ENCODE results near the gene ZNF396.

The ZNF396 gene

DNA sequence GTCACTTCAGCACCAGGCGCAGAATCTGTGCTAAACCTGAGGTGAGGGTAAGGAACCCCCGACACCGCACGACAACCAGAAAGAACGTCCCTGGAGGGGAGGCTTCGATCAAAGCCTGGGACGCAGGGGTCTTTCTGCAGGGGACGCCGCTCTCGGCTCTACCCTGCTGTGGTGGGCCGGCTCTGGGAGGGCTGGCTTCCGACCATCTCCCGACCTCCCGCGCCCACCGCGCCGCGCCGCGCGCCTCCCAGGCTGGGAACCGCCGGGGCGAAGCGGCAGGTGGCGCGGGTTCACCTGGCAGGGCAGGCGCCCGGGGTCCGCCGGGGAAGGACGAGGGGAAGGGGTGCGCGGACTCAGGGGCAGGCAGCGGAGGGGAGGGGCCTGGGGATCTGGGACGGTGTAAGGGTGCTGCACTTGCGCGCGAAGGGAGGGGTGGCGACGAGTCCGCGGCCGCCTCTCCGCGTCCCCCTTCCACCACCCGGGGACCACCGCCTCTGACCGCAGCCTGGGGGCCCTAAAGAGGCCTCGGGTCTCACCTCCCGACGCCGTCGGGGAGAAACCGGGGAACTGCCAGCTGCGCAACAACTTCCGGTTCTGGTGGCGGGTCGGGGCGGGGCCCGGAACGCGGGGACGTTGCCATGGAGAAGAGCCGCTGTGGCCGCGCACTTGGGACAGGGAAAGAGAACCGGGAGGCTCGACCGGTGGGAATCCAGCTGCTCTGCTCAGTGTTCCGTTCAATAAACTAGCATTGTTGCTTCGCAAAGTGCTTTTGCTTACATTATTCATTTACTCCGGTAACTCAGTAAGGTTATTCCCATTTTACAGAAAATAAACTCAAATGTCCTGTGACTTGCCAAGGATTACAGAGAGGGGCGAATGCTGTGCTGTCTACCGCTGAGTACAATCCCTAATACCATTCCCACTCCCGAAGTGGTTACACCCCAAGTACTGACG lies at the start of gene ZNF396:
ZNF396 (minus strand) TSS at position 596 of the 954 bp plus-strand sequence. CDS start 3,045 bp downstream, outside the sequence.
- DNase-seq, result peak; percentile 62

DNA sequence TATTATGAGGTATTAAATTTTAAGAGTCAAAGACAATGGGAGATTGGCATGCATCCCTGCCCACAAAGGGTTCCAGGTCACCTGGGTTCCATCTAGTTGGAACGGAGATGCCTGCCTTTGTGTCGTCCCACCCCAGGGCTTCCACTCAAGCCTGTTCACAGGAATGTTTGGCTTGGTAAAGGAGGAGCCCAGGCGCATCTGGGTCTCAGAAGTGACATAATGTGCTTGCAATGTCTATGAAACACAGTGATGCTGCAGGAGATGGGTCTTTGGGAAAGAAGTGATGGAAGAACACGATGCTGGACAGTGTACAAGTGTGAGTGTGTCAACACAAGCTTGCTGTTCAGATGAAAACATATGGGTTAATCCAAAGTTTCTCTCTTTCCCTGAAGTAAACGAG lies 49.6 kb upstream of the ZNF396 start:
- DNase-seq, result no peak

DNA sequence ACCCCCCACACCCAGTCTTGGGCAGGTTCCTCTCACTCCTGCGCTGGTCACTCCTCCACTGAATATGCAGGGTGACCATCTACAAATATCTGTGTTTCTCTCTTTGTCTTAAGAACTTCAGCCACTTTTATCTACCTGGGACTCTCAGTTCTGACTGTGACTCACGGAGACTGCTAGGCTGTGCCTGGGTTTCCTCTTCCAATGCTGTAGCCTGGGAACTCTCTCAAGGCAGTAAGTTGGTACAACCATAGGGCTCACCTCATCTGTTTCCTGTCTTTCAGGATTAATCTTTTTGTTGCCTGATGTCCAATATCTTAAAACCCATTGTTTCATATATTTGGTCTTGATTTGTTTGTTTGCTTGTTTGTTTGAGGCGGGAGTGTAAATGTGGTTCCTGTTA lies 47.2 kb upstream of the ZNF396 start:
- no peak for DNase-seq

DNA sequence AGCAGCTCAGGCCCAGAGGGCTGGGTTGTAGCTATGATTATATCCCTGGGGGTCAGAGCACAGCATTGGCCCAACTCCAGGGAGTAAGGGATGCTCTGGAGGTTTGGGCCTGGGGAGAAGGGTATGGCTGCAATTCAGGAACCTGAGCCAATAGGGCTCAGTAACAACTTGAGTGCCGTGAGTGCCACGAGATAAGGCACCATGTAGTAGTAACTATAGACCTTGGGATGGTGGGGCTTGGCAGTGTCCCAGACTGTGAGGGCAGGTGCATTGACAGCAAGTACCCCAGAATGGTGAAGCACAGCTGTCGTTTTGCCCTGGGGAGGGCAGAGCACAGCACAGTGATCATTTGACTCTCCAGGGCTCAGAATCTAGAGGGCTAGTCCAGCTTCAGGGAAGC lies 45.1 kb upstream of the ZNF396 start:
- no peak for DNase-seq

DNA sequence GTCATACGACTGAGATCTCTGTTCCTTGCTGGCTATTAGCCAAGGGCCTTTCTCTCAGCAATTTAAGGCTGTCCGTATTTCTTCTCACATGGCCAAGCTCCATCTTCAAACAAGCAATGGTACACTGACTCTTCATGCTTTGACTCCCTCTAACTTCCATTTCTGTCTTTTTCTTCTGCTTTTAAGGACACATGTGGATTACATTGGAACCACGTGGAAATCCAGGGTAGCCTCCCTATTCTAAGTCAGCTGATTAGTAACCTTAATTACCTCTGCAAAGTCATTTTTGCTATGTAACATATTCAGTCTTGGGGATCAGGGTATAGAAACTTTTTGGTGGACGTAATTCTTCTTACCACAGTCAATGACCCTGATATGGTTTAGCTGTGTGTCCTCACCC lies 41.5 kb upstream of the ZNF396 start:
- no peak for DNase-seq

DNA sequence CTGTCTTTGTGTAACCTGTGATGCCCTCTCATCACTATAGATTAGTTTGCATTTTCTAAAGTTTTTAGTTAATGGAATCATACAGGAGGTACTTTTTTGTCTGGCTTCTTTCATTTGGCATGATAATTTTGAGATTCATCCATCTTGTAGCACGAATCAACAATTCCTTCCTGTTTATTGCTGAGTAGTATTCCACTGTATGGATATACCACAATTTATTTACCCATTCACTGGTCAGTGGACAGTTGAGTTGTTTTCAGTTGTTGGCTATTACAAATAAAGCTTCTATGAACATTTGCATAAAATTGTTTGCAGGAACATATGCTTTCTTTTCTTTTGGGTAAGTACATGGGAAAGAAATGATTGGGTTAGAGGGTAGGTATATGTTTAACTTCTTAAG lies 40.1 kb upstream of the ZNF396 start:
- no peak for DNase-seq

DNA sequence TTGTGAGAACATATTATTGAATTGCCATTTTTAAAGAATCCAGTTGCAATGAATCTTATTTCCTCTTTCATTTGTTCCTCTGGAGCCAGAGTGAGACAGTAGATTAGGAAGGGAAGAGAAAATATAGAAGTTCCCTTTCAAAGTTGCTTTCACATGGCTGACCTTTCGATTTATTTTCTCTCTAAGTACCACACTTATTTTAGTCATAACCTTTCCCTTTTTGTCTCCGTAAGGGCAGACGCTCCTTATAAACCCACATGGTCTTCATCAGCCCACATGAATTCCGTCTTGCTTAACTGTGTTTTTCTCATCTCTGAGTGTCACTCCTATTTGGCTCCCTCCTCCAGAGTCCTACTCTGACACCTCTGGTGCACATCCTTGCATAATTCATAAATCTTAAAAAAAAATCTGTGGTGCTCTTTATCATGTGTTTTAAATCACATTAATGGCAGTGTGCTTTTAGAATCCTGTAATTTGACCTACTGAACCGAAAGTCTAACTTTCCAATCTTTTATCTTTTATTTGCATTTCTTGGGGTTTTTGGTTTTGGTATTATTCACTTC lies 38.5 kb upstream of the ZNF396 start:
- no peak for DNase-seq

DNA sequence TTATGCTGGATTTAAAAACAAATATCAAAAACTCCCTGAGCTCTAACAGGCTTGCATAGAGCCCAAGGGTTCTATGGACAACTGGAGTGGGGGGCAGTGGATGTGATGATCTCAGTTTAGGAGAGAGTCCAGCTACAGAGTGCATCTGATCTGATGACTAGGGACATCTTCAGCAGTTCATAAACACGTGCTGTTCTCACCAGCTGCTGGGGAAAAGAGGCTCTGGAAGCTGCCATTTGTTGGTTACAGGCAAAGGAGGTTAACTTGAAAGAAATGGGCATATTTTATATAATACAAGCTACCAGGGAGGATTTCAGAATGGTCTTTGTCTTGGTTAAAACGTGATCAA lies 36.0 kb upstream of the ZNF396 start:
- no peak for DNase-seq

DNA sequence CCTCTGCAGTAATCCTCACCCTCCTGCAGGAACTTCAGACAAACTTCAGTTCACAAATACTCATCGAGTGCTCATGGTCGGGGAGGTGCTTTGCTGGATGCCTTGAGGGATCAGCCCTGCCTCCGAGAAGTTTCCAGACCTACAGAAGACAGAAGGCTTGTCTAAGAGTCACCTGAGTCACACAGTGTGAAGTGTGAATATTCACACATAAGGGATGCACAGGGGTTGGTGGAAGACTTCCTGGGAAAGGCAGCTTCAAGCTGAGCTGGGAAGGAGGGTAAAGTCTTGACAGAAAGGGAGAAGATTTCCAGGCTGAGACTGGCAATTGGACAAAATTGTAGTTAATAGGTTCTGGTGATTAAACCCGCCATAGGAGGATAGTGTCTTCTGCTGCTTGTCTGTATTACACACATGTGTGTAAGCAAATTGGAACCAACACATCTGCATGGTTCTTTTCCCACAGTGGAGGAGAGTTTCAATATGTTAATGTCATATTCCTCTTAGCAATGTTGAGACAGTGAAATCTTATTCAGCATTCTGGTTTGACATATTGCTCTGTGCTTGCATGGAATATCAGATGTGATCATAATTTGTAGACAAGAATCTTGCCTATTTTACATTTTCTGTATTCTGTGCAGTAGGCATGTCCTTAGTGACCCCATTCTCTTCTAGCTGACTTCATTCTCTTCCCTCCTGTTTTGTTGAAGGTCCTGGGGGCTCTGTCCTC lies 34.7 kb upstream of the ZNF396 start:
- no peak for DNase-seq

DNA sequence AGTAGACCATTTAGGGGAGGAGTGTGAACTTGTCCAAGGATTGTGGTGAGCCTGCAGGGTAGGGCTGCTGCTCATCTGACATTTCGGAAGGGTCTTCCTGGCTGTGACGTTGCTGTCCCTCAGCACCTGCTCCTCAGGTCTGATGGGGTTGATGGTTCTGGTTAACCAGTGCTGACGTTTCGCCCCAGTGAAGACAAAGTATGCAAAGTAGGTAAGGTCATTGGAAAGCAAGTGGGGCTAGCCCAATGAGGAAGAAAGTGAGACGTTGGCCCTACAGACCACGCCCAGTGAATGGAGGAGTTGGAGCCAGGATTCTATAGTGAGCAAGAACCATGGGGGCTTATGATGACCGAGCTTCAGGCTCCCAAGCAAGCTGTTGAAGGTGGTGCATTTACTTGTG lies 33.4 kb upstream of the ZNF396 start:
- no peak for DNase-seq

DNA sequence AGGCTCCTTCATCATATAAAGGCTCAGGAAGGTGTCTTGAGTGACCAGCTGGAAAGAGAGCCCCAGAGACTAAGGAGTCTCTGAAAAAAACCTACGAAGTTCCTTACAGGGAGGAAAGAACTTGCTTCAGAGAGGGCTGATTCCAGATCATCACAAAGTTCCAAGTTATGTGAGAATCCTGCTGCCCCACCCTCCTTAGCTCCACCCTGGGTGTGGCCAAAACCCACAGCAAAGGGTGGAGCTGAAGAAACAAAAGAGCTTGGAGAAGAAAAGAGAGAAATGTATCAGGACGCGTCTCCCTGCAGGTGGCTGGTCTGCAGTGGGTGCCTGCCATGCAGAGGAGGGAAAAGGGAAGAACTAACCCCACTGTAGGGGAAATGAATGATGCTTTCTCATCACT lies 32.8 kb upstream of the ZNF396 start:
- no peak for DNase-seq

DNA sequence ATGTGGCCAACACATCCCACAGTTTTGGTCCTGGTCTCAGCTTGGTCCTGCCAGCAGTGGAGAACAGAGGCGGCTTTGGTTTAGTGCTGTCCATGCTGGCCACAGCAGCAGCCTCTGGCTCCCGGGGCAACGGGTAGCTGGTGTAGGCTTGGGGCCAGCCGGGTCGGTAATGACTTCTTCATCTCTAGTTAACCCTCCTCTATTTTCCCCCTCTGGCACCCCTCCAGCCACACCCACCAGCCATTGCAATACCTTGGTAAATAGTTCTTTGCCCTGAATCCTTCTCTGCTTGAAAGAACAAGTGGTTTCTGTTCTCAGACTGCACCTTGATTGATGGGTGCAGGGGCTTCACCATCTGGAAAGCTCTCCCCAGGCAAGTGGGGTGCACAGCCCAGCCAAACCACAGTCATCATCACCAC lies 31.7 kb upstream of the ZNF396 start:
- DNase-seq, result no peak

DNA sequence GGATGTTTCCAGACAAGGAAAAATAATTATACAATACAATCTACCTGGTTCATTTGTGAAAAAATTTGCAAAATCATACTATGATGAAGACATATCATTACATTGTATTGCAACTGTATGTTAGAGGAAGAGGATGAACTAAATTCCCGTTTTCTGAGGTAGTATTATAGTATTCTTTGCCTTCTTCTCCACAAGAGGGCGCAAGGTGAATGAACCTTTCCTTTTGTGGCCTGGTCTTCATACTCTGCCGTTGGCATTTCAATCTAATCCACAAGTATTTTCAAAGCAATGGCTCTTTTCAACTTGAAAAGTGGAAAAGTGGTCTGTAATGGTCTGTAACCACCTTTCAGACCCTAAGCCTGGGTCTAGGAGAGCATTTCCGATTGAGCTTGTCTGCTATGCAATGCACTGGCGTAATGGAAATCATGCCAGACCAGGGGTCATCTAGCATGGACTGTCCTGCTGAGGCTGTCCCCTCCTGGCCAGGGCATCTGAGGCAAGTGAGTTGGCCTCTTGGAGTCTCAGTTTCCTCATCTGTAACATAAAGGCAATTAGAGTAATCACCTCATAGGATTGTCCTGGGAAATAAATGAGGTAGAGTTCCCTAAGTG lies 30.8 kb upstream of the ZNF396 start:
- peak; percentile 37 for DNase-seq

DNA sequence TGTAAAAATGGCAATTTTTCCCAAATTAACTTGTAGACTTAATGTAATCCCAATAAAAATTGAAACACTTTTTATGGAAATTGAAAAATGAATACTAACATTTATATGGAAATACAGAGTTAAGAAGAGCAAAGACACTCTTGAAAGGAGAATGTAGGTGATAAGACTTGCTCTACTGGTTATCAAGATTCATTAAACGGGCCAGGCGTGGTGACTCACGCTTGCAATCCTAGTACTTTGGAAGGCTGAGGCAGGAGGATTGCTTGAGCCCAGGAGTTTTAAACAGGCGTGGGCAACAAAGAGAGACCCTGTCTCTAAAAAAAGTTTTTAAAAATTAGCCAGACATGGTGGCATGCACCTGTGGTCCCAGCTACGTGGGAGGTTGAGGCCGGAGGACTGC lies 29.5 kb upstream of the ZNF396 start:
- DNase-seq, result no peak

DNA sequence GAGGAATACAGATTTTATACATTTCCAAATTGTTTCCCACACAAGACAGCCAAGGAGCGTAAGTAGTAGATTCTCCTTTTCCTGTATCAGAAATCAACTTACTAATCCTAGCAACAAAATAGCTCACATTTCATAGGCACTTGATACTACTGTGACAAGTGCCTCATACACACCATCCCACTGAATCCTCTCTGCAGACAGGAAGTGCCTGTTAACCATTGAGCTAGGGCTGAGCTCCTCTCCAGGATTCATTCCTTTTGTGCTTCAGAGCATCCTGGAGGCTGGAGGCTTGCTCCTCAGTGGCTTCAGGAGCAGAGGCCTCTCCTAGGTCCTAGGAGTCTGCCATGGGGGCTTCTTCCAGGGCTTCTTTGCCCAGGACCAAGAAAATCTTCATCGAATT lies 20.8 kb upstream of the ZNF396 start:
- DNase-seq, result no peak

DNA sequence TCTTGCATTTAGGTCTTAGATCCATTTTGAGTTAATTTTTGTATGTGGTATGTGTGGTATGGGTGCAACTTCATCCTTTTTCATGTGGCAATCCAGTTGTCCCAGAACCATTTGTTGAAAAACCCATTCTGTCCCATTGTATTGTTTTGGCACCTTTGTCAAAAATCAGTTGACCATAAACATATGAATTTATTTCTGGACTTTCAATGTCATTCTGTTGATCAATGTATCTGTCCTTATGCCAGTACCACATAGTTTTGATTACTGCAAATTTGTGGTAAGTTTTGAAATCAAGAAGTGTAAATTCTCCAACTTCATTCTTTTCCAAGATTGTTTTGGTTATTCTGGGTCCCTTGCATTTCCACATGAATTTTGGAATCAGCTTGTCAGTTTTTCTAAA lies 16.6 kb upstream of the ZNF396 start:
- no peak for DNase-seq

DNA sequence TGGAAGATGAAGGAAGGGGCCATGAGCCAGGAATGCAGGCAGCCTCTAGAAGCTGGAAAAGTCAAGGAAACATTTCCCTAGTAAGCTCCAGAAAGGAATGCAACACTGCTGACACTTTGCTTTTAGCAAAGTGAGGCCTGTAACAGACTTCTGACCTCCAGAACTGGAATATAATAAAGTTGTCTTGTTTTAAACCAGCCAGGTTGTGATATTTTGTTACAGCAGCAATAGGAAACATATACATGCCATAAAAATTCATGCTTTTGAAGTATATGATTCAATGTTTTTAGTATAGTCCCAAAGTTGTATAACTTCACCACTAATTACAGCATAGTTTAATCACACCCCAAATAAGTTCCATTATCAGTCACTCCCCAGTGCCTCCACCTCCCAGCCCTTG lies 15.2 kb upstream of the ZNF396 start:
- DNase-seq, result no peak

DNA sequence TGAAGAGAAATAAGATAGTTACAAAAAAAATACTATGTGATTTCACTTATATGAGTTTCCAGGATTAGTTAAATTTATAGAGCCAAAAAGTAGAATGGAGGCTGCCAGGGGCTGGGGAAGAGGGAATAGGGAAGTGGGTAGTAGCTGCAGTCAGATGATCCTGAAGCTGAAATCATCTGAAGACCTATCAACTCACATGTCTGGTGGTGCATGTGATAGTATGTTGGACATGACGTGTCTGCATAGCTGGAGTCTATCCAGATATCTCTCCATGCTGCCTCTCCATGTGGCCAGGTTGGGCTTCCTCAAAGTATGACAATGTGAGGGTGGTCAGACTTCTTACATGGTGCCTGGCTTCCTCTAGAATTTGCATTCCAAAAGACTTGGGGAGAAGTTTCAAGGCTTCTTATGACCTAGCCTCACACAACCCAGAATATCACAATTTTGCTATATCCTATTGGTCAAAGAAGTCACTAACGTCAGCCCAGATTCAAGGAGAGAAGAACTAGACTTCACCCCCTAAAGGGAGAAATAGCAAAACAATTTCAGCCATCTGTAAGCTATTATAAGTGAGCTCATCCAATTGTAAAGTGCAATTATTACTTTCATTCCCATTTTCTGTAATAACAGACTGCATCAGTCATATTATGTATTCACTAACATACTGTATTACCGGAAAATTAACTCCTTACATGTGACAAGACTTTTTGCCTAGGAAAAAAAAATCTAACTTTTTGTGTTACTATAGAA lies 14.0 kb upstream of the ZNF396 start:
- DNase-seq, result no peak

DNA sequence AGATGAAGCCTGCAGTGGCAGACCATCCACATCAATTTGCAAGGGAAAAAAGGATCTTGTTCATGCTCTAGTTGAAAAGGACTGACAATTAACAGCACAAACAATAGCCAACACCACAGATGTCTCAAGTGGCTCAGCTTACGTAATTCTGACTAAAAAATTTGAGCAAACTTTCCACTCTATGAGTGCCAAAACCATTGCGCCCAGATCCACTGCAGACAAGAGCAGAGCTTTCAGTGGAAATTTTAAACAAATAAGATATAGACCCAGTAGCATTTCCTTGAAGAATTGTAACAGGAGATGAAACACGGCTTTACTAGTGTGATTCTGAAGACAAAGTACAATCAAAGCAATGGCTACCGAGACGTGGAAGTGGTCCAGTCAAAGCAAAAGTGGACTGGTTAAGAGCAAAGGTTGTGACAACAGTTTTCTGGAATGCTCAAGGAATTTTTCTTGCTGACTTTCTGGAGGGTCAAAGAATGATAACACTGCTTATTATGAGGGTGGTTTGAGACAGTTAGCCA lies 12.0 kb upstream of the ZNF396 start:
- no peak for DNase-seq

DNA sequence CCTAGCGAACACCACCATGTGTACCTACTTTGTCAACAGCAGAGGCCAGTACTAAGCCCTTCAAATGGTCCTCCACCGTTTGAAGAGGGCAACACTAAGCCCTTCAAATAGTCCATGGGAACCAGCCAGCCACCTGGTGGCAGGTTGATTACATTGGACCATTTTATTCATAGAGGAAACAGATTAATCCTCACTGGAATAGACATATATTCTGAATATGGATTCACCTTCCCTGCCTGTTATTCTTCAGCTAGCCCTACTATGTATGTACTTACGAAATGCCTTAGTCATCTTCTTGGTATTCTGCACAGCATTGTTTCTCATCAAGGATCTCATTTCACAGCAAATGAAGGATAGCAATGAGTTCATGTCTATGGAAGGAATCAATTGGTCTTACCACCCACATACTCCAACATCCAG lies 10.0 kb upstream of the ZNF396 start:
- DNase-seq, result no peak

DNA sequence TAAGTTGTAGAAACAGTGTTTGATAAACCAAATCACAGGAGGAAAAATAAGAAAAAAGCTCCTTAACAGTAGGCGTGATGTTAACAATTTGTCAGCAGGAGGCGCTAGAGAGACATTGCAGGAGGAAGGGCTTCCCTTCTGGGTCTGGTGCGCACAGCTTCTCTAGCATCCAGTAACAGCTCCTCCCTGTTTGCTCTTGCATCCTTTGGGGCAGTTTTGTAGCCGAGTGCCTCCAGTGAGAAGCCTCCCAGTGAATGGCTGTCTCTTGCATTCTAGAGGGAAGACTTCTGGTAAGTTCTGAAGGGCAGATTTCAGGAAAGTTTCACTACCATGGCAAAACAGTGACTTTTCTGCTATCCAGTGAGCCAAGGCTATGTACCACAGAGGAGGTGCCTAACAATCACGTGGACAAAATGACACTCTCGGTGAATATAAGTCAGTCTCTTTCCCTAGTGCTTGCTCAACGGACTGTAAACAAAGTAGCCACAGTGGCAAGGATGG lies 9.5 kb upstream of the ZNF396 start:
- DNase-seq, result peak; percentile 64

DNA sequence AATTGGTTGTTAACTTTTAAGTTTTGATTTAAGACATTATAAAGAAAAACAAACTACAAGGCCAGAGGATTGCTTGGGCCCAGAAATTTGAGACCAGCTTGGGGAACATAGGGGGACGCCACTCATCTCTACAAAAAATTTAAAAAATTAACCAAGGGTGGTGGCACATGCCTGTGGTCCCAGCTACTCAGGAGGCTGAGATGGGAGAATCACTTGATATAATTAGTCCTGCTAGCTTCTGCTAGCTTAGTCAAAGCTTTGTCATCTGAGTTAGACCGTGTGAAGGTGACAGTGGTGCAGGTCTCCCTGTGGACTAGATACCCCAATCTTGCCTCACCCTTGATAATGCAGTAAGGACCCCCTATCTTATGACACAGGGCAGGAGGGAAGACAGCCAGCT lies 6.0 kb upstream of the ZNF396 start:
- no peak for DNase-seq
